GM21526 (cell line): ENCODE measurements around the gene BCOR.

Source experiments
- ATAC-seq: cut with Tn5 transposase; IDR thresholded peaks from one replicate; pipeline ENCODE4 v1.9.1; 2021; ENCODE audit warnings: moderate library complexity; ENCODE audit not compliant: unreplicated experiment, low FRiP score

The BCOR gene

GRCh38 chrX:40068048-40068447 lies 29.7 kb downstream of the BCOR start:
- ATAC-seq, result no peak

DNA sequence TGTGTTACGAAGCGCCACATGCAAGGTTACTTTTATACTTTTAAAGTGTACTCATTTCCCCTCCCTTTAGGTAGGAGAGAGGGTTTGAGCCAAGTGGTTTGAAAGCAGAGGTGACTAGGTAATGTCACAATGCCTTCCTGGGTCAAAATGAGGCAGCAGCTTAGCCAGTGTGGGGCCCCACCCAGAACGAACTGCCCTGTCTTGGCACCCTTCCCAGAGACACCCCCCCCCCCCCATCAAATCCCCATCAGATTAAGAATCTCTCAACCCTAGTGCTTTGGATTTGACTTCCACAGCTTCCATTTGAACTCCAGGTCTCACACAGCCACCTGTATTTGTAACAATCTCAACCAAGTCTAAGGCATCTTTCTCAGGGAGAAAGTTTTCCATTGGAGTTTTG lies 31.1 kb downstream of the BCOR start:
- ATAC-seq, result no peak

DNA sequence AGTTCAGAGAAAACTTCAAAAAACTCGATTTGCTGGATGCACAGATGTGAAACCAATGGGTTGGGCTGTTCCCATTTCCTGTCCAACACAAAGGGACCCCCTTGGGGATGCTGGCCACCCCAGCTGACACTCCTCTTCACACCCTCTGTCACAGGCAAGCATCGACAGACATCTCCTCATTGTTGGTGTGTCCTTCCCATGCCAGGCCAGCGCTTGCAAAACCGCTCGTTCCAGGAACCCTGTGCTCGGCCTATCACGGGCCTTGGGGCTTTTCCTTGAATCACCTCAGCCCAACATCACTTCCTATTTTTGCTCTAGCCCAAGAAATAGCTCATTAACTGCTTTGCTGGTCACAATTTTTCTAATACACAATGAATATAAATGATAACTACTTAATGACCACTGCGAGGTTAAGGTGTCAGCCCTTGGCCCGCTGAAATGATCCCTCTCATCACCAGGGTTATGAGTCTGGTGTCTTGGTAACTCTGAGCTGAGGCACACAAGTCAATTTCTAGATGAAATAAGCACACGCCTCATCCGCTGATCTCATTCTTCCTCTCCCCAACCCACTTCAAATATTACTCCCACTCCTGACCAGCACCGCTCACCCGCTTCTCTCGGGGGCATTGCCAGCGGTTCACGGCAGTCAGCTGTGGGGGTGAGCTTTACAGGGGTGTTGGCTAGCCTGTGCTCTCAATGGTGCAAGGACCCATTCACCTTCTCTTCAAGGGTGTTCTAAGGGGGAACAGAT lies 32.3 kb downstream of the BCOR start:
- ATAC-seq, result no peak

DNA sequence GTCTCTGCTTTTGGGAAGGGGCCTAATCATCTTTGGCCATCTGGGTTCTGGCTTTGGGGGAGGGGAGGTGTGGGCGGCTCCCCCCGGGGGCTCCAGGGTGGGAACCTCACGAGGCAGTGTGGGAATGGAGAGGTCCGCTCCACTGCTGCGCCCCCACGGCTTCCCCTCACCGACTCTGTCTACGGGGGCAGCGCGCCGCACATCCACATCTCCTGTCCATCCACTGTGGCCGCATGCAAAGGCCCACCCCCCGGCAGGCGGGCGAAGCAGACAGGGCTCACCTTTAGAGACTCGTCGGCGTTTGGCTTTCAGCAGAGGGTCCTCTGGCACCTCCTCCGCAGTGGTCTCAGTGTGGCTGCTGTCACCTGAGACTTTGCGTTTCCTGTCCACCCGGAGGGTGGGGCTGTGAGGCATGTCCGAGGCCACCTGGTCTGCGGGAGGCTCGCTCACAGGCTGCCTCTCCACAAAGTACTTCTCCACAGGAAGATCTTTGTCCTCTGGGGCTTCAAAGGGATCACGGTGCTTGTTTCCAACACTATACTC lies 33.6 kb downstream of the BCOR start:
- no peak for ATAC-seq

DNA sequence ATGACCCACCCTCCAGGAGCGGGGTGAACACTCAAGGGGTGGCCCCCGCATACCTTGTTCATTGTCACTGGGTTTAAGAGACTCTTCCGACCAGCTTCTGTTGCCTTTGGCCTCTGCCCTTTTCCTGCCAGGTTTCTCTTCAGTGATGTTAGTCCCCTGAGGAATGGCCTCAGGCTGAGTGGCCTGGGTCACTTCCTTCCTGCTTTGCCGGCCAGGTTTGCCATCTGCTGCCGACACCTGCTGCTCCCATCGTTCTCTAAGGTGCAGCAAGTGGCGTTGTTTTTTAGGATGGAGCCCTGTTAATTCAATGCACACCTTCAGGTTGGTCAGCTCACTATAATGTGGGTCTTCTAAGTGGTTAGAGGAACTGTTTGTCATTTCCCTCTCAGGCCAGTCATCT lies 34.2 kb downstream of the BCOR start:
- no peak for ATAC-seq

DNA sequence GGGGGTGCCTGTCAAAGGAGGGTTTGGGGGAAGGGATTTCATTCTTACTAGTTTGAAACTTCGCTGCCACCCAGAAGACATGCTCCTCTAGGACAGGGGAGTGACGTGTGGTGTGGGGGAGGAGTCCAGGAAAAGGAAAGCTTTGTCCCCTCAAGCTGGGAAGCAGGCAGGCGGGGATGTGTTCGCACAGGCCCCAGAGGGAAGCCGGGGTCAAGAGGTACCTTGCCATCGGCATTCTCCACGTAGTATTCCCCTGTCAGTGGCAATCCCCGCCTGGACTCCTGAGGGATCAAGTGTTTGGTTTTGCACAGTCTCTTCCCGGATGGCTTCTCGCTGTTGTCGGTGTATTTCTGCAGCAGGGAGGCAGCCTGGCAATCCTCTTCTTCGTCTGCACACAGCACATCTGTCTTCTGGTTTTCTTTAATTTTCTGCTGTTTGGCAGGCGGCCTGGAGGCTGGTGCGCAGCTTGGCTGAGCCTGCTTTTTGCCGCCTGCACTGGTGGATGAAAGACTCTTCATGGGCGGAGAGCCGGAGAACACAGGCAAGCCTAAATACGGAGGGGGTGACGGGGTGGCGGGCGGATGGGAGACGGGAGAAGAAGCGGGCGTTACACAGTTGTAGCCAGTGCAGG lies 35.1 kb downstream of the BCOR start:
- no peak for ATAC-seq

- ATAC-seq, result no peak
These were observed 35.8 kb downstream of the BCOR start for GRCh38 chrX:40061871-40062524.

DNA sequence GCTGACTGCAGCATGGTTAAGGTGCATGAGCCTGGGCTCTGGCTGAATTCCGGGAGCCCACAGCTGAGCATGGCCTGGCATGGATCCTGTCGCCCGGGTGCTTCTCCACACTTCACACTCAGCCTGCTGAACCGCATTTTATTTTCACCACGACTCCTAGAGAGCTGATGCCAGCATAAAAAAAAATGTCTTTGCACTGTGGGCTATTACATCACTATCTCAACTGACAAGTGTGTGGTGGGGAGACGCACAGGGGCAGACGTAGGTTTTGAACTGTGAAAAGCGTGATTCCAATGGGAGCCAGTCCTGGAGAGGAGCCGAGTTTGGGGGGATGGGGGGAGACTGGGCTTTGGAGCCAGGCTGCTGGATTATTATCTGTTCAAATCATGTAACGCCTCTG lies 36.8 kb downstream of the BCOR start:
- no peak for ATAC-seq

GRCh38 chrX:40060356-40060845 lies 37.4 kb downstream of the BCOR start:
- ATAC-seq, result no peak

- ATAC-seq, result no peak
These were observed 39.0 kb downstream of the BCOR start for GRCh38 chrX:40058719-40059118.

DNA sequence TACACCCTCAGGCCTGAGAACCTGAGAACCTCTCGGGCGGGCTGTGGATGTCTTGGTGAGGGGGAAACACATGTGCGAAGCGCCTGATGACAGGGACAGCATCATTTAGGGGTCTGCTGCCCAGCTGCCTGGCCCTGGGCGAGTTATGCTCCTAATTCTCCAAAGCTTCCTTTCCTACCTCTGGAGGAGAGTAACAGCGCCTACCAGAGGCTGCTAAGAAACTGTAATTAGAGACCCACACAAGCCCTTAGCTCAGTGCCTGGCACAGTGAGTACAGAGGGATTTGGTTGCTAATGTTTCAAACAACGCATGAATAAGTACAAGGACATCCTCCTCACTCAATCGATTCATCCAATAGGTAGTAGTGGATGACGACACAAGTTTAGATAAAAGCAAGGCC lies 40.4 kb downstream of the BCOR start:
- ATAC-seq, result no peak

DNA sequence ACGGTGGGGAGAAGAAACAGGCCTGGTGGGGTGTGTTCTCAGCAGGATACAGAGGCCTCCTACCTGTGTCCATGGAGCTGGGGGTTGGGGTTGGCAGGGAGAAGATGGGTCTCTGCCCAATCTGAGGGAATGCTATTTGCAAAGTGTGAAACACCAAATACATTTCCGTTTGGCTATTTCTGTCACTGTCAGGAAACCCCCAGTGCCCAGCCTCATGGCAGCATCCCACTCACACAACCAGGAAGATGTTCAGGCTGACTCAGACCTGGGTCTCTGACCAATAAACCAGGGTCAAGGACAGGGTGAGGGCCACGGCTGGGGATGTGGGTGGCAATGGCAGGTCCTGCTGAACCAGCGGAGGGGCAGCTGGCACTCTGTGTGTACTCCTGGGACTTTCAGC lies 41.3 kb downstream of the BCOR start:
- no peak for ATAC-seq

DNA sequence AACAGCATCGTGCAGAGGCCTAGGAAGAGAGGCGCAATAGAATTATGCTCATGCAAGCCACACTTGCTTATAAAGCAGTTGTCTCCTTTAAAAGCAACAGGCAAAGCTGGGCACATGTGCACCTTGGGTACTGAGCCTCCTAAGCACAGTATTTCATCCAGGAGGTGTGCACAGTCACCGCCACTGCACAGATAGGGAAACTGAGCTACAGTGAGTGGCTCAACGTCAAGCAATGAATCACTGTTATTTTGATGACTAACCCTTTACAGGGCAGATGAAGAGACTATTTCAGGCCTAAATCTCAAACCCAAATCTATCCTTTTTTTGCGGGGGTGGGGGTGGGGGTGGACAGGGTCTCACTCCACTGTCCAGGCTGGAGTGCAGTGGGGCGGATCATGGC lies 42.3 kb downstream of the BCOR start:
- ATAC-seq, result no peak

GRCh38 chrX:40054793-40055192 lies 43.0 kb downstream of the BCOR start:
- ATAC-seq, result no peak

- ATAC-seq, result no peak
These were observed 47.2 kb downstream of the BCOR start for GRCh38 chrX:40050532-40050931.

GRCh38 chrX:40049084-40049641 lies 48.6 kb downstream of the BCOR start:
- no peak for ATAC-seq

DNA sequence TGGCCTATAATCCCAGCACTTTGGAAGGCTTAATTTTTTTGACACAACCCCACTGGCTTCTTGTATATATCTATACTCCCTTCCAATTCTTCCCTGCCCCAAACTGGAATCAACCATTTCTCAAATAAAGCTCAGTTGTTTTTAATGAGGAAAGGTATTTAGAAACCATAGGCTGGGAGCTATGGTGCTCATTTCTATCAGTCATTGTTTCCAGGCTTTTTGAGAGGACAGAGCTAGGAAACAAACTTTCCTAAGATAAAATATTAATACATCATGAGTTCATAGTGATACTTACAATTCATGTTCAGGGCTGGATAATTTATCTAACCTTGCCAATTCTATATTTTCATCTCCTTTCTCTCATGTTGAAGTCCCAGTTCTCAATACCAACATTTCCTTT lies 50.3 kb downstream of the BCOR start:
- no peak for ATAC-seq

GRCh38 chrX:40043895-40044294 lies 53.9 kb downstream of the BCOR start:
- no peak for ATAC-seq

DNA sequence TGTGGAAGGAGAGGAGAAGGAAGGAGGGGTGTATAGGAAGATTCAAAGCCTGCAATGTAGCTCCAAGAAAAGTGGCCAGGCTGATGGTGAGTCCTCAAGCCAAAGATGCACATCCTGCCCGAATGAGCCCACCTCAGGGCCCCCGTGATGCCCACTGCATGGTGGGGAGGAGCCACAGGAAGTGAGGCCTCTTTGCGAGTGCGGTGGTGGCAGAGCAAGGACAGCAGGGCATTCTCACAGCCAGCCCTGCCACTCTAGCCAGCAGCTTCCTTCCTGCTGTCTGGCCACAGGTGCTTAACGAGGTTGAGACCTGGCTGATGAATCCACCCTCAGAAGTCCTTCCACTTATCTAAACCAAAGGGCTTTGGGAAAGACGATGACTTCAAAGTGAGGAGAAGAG lies 55.8 kb downstream of the BCOR start:
- ATAC-seq, result no peak

- ATAC-seq, result no peak
These were observed 56.9 kb downstream of the BCOR start for GRCh38 chrX:40040686-40041461.
